Omental fat pad (tissue), 4 donors: Measurements from ENCODE around the gene CNOT10. TPM values are rescaled to one million over a fixed set of nuclear protein-coding genes. Genes with fewer than 3 reads are reported as not detected.
"Not testable (repeated sequence)": the region's sequence is repeated elsewhere in the genome, so short reads cannot be mapped to it uniquely, and the experiment has no call there.

Experiments
- ATAC-seq: fragments of 150-250 bp; one replicate; pipeline ENCODE4 v1.9.1; 2016; ENCODE audit warnings: mild to moderate bottlenecking, moderate library complexity; ENCODE audit not compliant: low FRiP score
- DNase-seq: peaks from one replicate; pipeline ENCODE4 v3.0.0-alpha.2; 2019; ENCODE audit warnings: low spot score
- total RNA-seq, 4 donors: library from RNA; depleted of rRNA; stranded (reverse); fragments of >200 nt; gene quantifications; one replicate each; pipeline ENCODE4 v1.1.0, GENCODE V29; 2016
- TF ChIP-seq, protein P1 (sequence below), 3 donors: fragments of 450-650 bp; IDR thresholded peaks; one replicate each; pipeline ENCODE4 v1.5.1; 2016 to 2017; ENCODE audit warnings: antibody characterized with exemption in 3 of 3, mild to moderate bottlenecking in 3 of 3, moderate library complexity in 2 of 3

CNOT10 gene
- total RNA-seq, 4 donors from 2014 or later: 10.3 to 24.0 (median 19.8) TPM

DNA sequence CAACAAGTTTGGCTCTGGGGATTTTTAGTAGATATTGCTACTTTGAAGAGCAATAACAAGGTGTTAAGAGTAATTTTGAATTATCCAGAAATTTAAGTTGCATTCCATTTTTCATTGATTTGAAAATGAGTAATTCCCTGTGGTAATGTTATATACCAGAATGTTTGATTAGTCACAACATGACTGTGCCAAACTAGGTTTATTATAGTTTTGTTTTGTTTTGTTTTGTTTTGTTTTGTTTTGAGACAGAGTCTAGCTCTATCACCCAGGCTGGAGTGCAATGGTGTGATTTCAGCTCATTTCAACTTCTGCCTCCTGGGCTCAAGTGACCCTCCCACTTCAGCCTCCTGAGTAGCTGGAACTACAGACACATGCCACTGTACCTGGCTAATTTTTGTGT lies 40.7 kb downstream of the CNOT10 start:
- ATAC-seq: no peak
- DNase-seq: no peak
- TF ChIP-seq, protein P1, sequence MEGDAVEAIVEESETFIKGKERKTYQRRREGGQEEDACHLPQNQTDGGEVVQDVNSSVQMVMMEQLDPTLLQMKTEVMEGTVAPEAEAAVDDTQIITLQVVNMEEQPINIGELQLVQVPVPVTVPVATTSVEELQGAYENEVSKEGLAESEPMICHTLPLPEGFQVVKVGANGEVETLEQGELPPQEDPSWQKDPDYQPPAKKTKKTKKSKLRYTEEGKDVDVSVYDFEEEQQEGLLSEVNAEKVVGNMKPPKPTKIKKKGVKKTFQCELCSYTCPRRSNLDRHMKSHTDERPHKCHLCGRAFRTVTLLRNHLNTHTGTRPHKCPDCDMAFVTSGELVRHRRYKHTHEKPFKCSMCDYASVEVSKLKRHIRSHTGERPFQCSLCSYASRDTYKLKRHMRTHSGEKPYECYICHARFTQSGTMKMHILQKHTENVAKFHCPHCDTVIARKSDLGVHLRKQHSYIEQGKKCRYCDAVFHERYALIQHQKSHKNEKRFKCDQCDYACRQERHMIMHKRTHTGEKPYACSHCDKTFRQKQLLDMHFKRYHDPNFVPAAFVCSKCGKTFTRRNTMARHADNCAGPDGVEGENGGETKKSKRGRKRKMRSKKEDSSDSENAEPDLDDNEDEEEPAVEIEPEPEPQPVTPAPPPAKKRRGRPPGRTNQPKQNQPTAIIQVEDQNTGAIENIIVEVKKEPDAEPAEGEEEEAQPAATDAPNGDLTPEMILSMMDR (IDR thresholded peaks at IDR 0.05): no peak

DNA sequence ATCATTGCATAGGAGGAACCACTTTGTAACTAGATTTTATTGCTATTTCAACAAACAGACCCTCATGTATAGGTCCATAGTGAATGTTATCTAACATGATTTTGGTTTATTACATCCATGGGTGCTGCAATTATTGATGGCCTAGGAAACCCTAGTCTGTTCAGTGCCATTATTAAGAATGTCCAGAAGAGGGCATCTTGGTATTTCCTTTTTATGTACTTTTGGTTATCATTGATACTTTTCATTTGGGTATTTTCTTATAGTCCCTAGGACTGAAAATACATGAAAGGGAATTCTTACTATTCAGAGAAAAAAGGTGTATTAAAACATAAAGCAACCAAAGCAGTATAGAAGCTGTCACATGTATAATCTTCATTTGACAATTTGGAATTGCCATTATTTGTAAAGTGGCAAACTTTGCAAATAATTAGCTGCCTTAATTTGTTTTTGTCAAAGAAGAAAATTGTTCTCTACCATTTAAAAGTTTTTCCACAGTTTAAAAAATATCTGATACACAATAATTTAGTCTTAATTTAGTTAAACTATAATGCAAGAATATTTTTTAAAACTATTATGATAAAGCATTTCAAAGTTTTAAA lies 48.7 kb downstream of the CNOT10 start:
- ATAC-seq (no peak), DNase-seq (no peak)
- TF ChIP-seq, protein P1 (IDR thresholded peaks at IDR 0.05): no peak

DNA sequence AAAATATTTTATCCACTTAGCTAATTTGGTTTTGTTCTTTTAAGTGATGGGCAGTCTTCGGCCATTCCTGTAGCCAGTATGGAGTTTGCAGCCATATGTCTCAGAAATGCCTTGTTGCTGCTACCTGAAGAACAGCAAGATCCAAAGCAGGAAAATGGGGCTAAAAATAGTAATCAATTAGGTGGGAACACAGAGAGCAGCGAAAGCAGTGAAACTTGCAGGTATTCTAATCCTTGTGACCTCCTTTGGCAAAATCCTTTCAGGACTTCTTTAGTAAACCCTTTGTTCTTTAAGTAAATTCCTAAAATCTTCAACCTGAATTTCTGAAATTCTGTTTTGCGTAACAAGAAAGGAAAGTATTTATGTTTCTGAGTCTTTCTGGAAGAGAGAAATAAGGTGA lies 49.8 kb downstream of the CNOT10 start:
- DNase-seq: no peak
- no peak for ATAC-seq
- TF ChIP-seq, protein P1 (IDR thresholded peaks at IDR 0.05): no peak

DNA sequence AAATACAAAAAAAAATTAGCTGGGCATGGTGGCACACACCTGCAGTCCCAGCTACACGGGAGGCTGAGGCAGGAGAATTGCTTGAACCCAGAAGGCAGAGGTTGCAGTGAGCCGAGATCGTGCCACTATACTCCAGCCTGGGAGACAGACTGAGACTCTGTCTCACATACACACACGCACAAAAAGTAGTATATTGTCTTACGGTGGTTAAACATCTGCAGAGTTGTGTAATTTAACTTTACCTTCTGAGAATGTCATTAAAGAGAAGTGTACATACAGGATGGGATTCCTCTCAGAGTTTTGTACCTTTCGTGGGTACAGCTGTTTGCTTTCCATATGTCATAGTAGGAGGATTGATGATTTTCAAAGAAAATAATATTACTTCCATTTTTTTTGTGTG lies 58.5 kb downstream of the CNOT10 start:
- DNase-seq, ATAC-seq: not testable (repeated sequence)

DNA sequence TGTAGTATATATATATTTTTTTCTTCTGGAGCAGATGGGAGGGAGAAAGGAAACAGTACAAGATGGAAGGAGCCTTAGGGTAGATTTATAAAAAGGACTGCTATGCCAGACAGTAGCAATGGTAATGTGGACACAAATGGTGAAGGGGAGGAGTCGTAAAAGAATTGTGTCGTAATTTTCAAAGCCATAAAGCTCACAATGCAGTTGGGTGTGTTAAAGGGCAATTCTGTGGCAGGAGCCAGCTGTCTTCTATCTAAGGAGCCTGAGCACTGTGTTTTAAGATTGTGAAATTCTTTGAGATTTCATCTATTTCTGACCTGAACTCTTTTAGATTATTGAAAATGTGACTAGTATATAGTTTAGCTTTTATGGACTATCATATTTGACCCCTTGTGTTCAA lies 58.9 kb downstream of the CNOT10 start:
- ATAC-seq (no peak), DNase-seq (no peak)
- TF ChIP-seq, protein P1 (IDR thresholded peaks at IDR 0.05): no peak

DNA sequence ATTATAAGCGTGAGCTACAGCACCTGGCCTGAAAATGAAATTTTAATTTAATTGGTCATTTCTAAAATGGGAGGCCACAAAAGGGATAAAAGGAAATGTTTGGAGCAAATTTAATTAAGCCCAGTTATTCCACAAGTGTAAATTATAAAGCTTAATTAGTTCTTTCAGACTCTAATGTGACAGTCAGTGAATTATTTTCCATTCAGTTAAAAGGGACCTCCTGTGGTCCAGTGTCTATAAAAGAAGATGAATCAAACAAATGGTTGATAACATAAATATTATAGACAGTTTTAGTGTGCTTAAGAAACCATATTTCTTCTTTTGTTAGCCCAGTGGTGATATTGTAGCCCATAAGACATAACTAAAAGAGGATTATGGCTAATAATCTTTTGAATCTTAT lies 66.4 kb downstream of the CNOT10 start:
- TF ChIP-seq, protein P1 (IDR thresholded peaks at IDR 0.05): no peak
- ATAC-seq (no peak), DNase-seq (no peak)

DNA sequence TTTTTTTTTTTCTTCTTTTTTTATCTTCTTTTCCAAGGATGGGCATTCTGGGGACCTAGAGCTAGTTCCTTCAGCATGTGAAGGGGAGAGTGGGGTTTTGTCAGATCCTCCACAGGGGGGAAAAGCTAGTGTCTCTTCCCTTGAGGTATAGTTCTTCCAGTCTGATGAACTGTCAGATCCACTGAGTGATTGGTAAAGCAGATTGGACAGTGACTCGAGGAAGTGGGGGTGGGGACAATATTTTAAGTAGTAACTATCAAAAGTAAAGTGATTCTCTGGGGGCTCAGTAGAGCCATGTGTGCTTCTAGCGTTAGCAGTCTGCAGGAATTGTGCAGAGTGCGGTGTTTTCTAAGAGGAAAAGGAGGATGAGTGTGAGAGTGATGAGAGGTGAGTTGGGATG lies 70.8 kb downstream of the CNOT10 start:
- TF ChIP-seq, protein P1 (IDR thresholded peaks at IDR 0.05): no peak
- no peak for DNase-seq
- ATAC-seq: no peak
